ENCODE results near the gene HELZ2. TPM values are rescaled to one million over a fixed set of nuclear protein-coding genes. Genes with fewer than 3 reads are reported as not detected.

HELZ2 gene
- total RNA-seq, 1 experiment from 2014 or later: 27.9 TPM

GRCh38 chr20:63549019-63549418, 25.0 kb downstream of the HELZ2 start:
- Mint-ChIP-seq H3K36me3 (ENCODE audit: insufficient read depth in 1 of 3, low read depth in 3 of 3) (no peaks in the 10 kb centered on the region; a peak in 1 of 7 replicates), H3K27ac (no peak overlapping the region), H3K4me3 (no peak overlapping the region; a peak in 1 of 5 replicates), H3K4me1 (peaks cover 22 to 40% of the 10 kb centered on the region in 2 experiments), H3K27me3 (ENCODE audit: low read depth) (no peaks in the 10 kb centered on the region), H3K9me3 (no peaks in the 10 kb centered on the region)
- Histone ChIP-seq H3K4me2 (ENCODE audit: insufficient read depth, insufficient read length, low read length) (no peak overlapping the region), H3K79me1 (ENCODE audit: insufficient read depth, low read depth, low read length, poor library complexity, severe bottlenecking) (no peaks in the 10 kb centered on the region), H3K23me2 (ENCODE audit: insufficient read length, low read depth, low read length, poor library complexity, severe bottlenecking) (peaks cover 4% of the 10 kb centered on the region), H3K14ac (ENCODE audit: insufficient read depth, low read length) (no peak overlapping the region), H4K5ac (ENCODE audit: insufficient read length, low read depth, low read length) (no peak overlapping the region), H4K8ac (replicated peaks; ENCODE audit: insufficient read length, low read depth, low read length) (no peak overlapping the region), H2BK15ac (ENCODE audit: low read depth, low read length) (no peak overlapping the region), H2BK120ac (ENCODE audit: low read depth, low read length, poor library complexity, severe bottlenecking) (no peak overlapping the region), H2AFZ (ENCODE audit: low read length) (no peak overlapping the region), H3K27me3 (ENCODE audit: insufficient read depth, low read length) (no peaks in the 10 kb centered on the region), H3K27ac (ENCODE audit: insufficient read length, low read depth, low read length) (no peak overlapping the region), H3K4ac (ENCODE audit: low read depth, low read length) (no peak overlapping the region), H2BK5ac (ENCODE audit: insufficient read length, low read length) (no peak overlapping the region), H2BK12ac (ENCODE audit: insufficient read length, low read depth, low read length) (no peak overlapping the region), H3K9me3 (ENCODE audit: control insufficient read depth, low read depth, low read length) (no peaks in the 10 kb centered on the region), H3T11ph (ENCODE audit: low read length) (no peak overlapping the region), H2AK5ac (ENCODE audit: insufficient read length, low read length) (no peak overlapping the region), H3K23ac (ENCODE audit: insufficient read length, low read depth, low read length) (no peak overlapping the region), H4K91ac (ENCODE audit: insufficient read length, low read depth, low read length) (no peak overlapping the region), H2BK20ac (ENCODE audit: low read depth, low read length, poor library complexity, severe bottlenecking) (no peak overlapping the region), H4K20me1 (ENCODE audit: control insufficient read depth, insufficient read depth, insufficient read length) (peaks cover 3% of the 10 kb centered on the region), H3K4me1 (ENCODE audit: insufficient read depth, low read length) (no peaks in the 10 kb centered on the region; the same call in 1 of the 2 replicates), H3K79me2 (ENCODE audit: insufficient read depth, low read length) (no peaks in the 10 kb centered on the region), H3K9ac (ENCODE audit: extremely low read depth, insufficient read length, low read length) (no peak overlapping the region), H3K18ac (ENCODE audit: insufficient read length, low read depth, low read length) (no peak overlapping the region), H3K56ac (ENCODE audit: insufficient read length, low read depth, low read length) (no peak overlapping the region)
- DNase-seq: no peak
- TF ChIP-seq CTCF (conservative IDR thresholded peaks at IDR 0.05): no peak
- no CpG with 5 or more reads among the region's 25 CpGs for WGBS (ENCODE audit: extremely low coverage, insufficient read length, low lambda C conversion rate)
